8988T (cell line): ENCODE results near the gene LRR1.
"Not testable (repeated sequence)": the region's sequence is repeated elsewhere in the genome, so short reads cannot be mapped to it uniquely, and the experiment has no call there.

Experiments
- DNase-seq: peaks from one replicate; pipeline ENCODE4 v3.0.0; 2011

The LRR1 gene

GRCh38 chr14:49586673-49587460, 11.9 kb upstream of the LRR1 start:
- DNase-seq: no peak

- DNase-seq: no peak
Observed at GRCh38 chr14:49589387-49589786, 9.4 kb upstream of the LRR1 start.

- no peak for DNase-seq
Observed at GRCh38 chr14:49593016-49593415, 5.7 kb upstream of the LRR1 start.

- DNase-seq: no peak
Observed at GRCh38 chr14:49594347-49595091, 4.2 kb upstream of the LRR1 start.

- DNase-seq: peak; percentile 28
Observed at GRCh38 chr14:49598189-49598484, 603 bp upstream of the LRR1 start.

GRCh38 chr14:49607583-49607982, 8.8 kb downstream of the LRR1 start:
- no peak for DNase-seq

GRCh38 chr14:49612251-49612650, 13.5 kb downstream of the LRR1 start:
- no peak for DNase-seq

- DNase-seq: no peak
Observed at GRCh38 chr14:49612671-49613070, 13.9 kb downstream of the LRR1 start.

- no peak for DNase-seq
Observed at GRCh38 chr14:49614196-49614595, 15.5 kb downstream of the LRR1 start.

GRCh38 chr14:49615776-49616175, 17.0 kb downstream of the LRR1 start:
- no peak for DNase-seq

- DNase-seq: no peak
Observed at GRCh38 chr14:49617852-49618519, 19.2 kb downstream of the LRR1 start.

- not testable (repeated sequence) for DNase-seq
Observed at GRCh38 chr14:49619273-49619672, 20.5 kb downstream of the LRR1 start.

GRCh38 chr14:49619730-49620129, 21.0 kb downstream of the LRR1 start:
- no peak for DNase-seq

GRCh38 chr14:49620182-49621113, 21.7 kb downstream of the LRR1 start, which contains the start of the genes MGAT2 and RPL36AL:
Gene MGAT2 (plus strand): TSS chr14:49620799. CDS start chr14:49621269, 470 bp downstream.
Gene RPL36AL (minus strand): TSS chr14:49620626. CDS start chr14:49619104, 1,522 bp downstream.
- peak; percentile 88 for DNase-seq

- DNase-seq: no peak
Observed at GRCh38 chr14:49621114-49621881, 22.6 kb downstream of the LRR1 start.

GRCh38 chr14:49622022-49622607, 23.4 kb downstream of the LRR1 start:
- DNase-seq: no peak

GRCh38 chr14:49623387-49623786, 24.6 kb downstream of the LRR1 start:
- DNase-seq: no peak

GRCh38 chr14:49623941-49624839, 25.4 kb downstream of the LRR1 start:
- no peak for DNase-seq

GRCh38 chr14:49633640-49634546, 35.2 kb downstream of the LRR1 start:
- peak; percentile 82 for DNase-seq
